Right renal pelvis (tissue), 4 donors: Measurements from ENCODE around the gene ALMS1. TPM values are rescaled to one million over a fixed set of nuclear protein-coding genes. Genes with fewer than 3 reads are reported as not detected.
"Not testable (repeated sequence)": the region's sequence is repeated elsewhere in the genome, so short reads cannot be mapped to it uniquely, and the experiment has no call there.

ENCODE experiments used
- DNase-seq, 4 donors: peaks; one replicate each; pipeline ENCODE4 v3.0.0-alpha.2; 2013; ENCODE audit warnings: low read depth in 4 of 4, low spot score in 3 of 4, missing footprints in 1 of 4
- polyA plus RNA-seq, 4 donors: library from polyadenylated mRNA; unstranded; fragments of 120-200 nt; gene quantifications; one replicate each; pipeline ENCODE4 v1.2.1, GENCODE V29; 2013; ENCODE audit not compliant: insufficient read length in 4 of 4

The ALMS1 gene
- polyA plus RNA-seq: 10 to 100 TPM; 34.3 to 36.6 (median 35.0) TPM

- peak; percentile 82 to 86 (median 84) for DNase-seq
Measured at GRCh38 chr2:73385504-73386341, at the start of gene ALMS1. Gene ALMS1, plus strand, starts transcription at chr2:73385836. Its CDS starts 33 bp downstream, at chr2:73385869.

GRCh38 chr2:73337828-73338227 is 47.8 kb upstream of the ALMS1 start:
- no peak for DNase-seq

GRCh38 chr2:73339201-73339600 is 46.4 kb upstream of the ALMS1 start:
- no peak for DNase-seq

GRCh38 chr2:73341039-73341438 is 44.6 kb upstream of the ALMS1 start:
- DNase-seq: no peak

- no peak for DNase-seq
Measured at GRCh38 chr2:73343992-73344391, 41.6 kb upstream of the ALMS1 start.

- not testable (repeated sequence) for DNase-seq
Measured at GRCh38 chr2:73344747-73345146, 40.9 kb upstream of the ALMS1 start.

GRCh38 chr2:73350035-73350691 is 35.5 kb upstream of the ALMS1 start:
- DNase-seq: no peak

- DNase-seq: no peak
Measured at GRCh38 chr2:73356097-73356496, 29.5 kb upstream of the ALMS1 start.

GRCh38 chr2:73359915-73360697 is 25.5 kb upstream of the ALMS1 start:
- no peak for DNase-seq

- no peak for DNase-seq
Measured at GRCh38 chr2:73366060-73366459, 19.6 kb upstream of the ALMS1 start.

- no peak for DNase-seq
Measured at GRCh38 chr2:73368781-73369180, 16.9 kb upstream of the ALMS1 start.

- DNase-seq: no peak
Measured at GRCh38 chr2:73370348-73370747, 15.3 kb upstream of the ALMS1 start.

GRCh38 chr2:73373344-73373743 is 12.3 kb upstream of the ALMS1 start:
- DNase-seq: no peak

GRCh38 chr2:73374269-73374668 is 11.4 kb upstream of the ALMS1 start:
- DNase-seq: no peak

- no peak for DNase-seq
Measured at GRCh38 chr2:73376681-73377080, 9.0 kb upstream of the ALMS1 start.

GRCh38 chr2:73383036-73383435 is 2.6 kb upstream of the ALMS1 start:
- DNase-seq: no peak

- no peak for DNase-seq
Measured at GRCh38 chr2:73385123-73385503, 523 bp upstream of the ALMS1 start.

- DNase-seq: no peak
Measured at GRCh38 chr2:73386342-73386868, 769 bp downstream of the ALMS1 start.

- DNase-seq: no peak
Measured at GRCh38 chr2:73386894-73387636, 1.4 kb downstream of the ALMS1 start.

- DNase-seq: no peak
Measured at GRCh38 chr2:73402386-73403103, 16.9 kb downstream of the ALMS1 start.
